Kidney glomerular epithelial cell (primary cell): ENCODE results near the gene CLIC1.

Source experiments
- DNase-seq: peaks from one replicate; lab custom pipeline; 2025; lab: John Stamatoyannopoulos, UW

Gene CLIC1

GRCh38 chr6:31737991-31738979 lies 2.0 kb upstream of the CLIC1 start:
- DNase-seq = peak; percentile 79

- DNase-seq = no peak
Measured at GRCh38 chr6:31737315-31737990, 1.1 kb upstream of the CLIC1 start.

GRCh38 chr6:31736768-31737314 lies 511 bp upstream of the CLIC1 start:
- DNase-seq = no peak

GRCh38 chr6:31734821-31735406 lies 1.4 kb downstream of the CLIC1 start:
- peak; percentile 76 for DNase-seq

GRCh38 chr6:31734247-31734820 lies 2.0 kb downstream of the CLIC1 start:
- DNase-seq = no peak

- DNase-seq = no peak
Measured at GRCh38 chr6:31733734-31734133, 2.6 kb downstream of the CLIC1 start.

GRCh38 chr6:31732029-31732428 lies 4.3 kb downstream of the CLIC1 start:
- no peak for DNase-seq

- DNase-seq = no peak
Measured at GRCh38 chr6:31730631-31731086, 5.7 kb downstream of the CLIC1 start.

- peak; percentile 69 for DNase-seq
Measured at GRCh38 chr6:31729979-31730630, 6.2 kb downstream of the CLIC1 start.

- peak; percentile 91 for DNase-seq
Measured at GRCh38 chr6:31729515-31729978, 6.8 kb downstream of the CLIC1 start.

- no peak for DNase-seq
Measured at GRCh38 chr6:31728767-31729514, 7.4 kb downstream of the CLIC1 start, which contains the start of gene DDAH2. TSS of gene DDAH2 (minus strand) at chr6:31729299. CDS start at chr6:31729161, 138 bp downstream.

GRCh38 chr6:31727717-31728671 lies 8.3 kb downstream of the CLIC1 start:
- no peak for DNase-seq

GRCh38 chr6:31727034-31727716 lies 9.2 kb downstream of the CLIC1 start:
- DNase-seq = no peak

- no peak for DNase-seq
Measured at GRCh38 chr6:31725502-31726350, 10.6 kb downstream of the CLIC1 start.

GRCh38 chr6:31723980-31724691 lies 12.2 kb downstream of the CLIC1 start:
- DNase-seq = no peak

- no peak for DNase-seq
Measured at GRCh38 chr6:31723245-31723979, 12.9 kb downstream of the CLIC1 start, which contains the start of gene MPIG6B. TSS of gene MPIG6B (plus strand) at chr6:31723373. CDS start at chr6:31723384, 11 bp downstream.
